Mesenteric fat pad (tissue), 1 donor: ENCODE results near the gene CDC27. TPM values are rescaled to one million over a fixed set of nuclear protein-coding genes. Genes with fewer than 3 reads are reported as not detected.
"Not testable (repeated sequence)": the region's sequence is repeated elsewhere in the genome, so short reads cannot be mapped to it uniquely, and the experiment has no call there.

ENCODE experiments used
- DNase-seq: peaks from one replicate; pipeline ENCODE4 v3.0.0-alpha.2; 2020; ENCODE audit warnings: low spot score
- total RNA-seq: library from RNA; stranded (reverse); fragmentation: NEBNext Ultra II Directional; extraction: Animal tissue kit (Norgen Biotek cat#: 25700); gene quantifications from one replicate; pipeline ENCODE4 v1.2.1, GENCODE V29; 2021
- donor health status: DM: yes; HTN: yes; CAD: no.

Gene CDC27
- total RNA-seq, 1 donor from 2014 or later, result 124 TPM

DNA sequence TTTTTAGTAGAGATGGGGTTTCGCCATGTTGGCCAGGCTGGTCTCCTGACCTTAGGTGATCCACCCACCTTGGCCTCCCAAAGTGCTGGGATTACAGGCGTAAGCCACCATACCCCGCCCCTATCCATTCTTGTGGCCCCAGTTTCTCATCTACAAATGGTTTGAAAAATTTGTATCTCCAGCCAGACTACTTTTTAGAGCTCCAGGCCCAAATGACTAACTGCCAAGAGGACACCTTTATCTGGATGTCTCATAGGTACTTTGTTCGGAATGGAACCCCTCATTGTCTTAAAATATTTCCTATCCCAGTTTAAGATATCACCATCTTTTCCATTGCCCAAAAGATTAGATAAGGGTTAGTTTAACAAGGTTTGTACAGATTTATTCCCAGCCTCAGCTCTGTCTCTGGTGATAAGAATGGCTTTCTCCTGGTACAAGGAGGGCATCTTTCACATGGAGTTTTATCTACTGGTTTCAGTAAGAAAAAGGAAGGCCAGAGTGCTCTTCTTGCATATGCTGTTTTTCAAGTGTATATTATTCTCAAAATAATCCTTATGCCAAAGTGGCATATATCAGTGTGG is 4.9 kb upstream of the CDC27 start:
- DNase-seq, result no peak

DNA sequence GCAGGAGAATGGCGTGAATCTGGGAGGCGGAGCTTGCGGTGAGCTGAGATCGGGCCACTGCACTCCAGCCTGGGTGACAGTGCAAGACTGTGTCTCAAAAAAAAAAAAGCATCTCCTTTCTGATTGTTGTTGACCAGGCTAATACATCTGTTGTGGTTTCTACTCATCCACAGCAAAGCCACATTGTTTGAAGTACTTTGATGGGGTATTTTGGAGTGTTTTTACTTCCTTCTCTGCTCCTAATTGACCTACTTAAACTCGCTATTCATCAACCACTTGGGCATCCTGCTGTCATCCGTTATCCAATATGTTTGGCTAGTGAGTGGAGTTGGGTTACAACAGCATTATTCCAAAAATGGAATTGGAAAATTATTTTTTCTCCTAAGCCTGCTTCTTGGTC is 3.5 kb upstream of the CDC27 start:
- DNase-seq, result no peak

- DNase-seq, result no peak
Measured at GRCh38 chr17:47190770-47191169, 1.7 kb upstream of the CDC27 start.

DNA sequence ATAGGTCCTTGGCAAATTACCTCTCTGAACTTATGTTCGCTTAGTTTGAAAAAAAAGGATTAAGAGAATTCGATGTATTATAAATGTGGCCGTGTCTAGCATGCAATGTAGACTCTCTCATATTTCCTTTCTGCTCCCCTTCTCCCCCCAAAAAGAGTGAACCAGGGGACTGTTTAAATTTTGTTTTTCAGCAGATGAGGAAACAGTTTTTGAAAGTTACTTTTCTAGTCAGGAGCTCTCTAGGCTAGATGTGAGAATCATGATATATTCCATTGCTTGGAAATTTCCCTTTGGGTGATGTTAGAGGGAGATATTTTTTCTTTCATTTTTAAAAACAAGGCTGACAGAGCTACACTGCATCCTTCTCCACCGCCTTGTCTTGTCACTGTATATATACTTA is 1.1 kb upstream of the CDC27 start:
- DNase-seq, result no peak

- no peak for DNase-seq
Measured at GRCh38 chr17:47189732-47190237, 690 bp upstream of the CDC27 start.

GRCh38 chr17:47188271-47188875 is 722 bp downstream of the CDC27 start:
- DNase-seq, result no peak

- DNase-seq, result no peak
Measured at GRCh38 chr17:47184681-47185080, 4.4 kb downstream of the CDC27 start.

DNA sequence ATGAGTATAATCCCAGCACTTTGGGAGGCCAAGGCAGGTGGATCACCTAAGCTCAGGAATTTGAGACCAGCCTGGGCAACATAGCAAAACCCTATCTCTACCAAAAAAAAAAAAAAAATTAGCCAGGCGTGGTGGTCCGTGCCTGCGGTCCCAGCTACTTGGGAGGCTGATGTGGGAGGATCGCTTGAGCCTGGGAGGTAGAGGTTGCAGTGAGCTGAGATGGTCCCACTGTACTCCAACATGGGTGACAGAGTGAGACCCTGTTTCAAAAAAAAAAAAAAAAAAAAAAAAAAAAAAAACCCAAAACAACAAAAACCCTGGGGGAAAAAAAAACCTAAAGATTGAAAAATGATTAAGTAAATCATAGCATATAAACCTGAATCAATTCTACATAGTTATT is 8.1 kb downstream of the CDC27 start:
- DNase-seq, result not testable (repeated sequence)

DNA sequence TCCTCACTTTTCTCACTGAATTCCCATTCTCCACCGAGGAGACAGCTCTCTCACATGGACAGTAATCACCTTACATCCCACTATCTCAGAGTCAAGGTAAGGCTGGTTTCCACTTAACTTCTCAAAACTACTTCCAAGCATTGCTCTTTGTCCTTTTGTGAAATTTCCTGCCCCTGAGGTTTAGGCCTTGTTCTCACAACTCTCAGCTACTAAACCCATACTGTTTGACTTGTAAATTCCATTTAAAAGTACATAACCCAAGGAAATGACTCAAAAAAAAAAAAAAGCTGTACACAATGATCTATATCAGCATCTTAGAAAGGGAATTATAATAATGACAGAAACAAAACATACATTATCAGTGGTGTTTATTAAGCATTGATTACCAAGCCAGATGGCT is 8.8 kb downstream of the CDC27 start:
- no peak for DNase-seq

GRCh38 chr17:47179141-47179540 is 10.0 kb downstream of the CDC27 start:
- no peak for DNase-seq

GRCh38 chr17:47177261-47177660 is 11.8 kb downstream of the CDC27 start:
- DNase-seq, result no peak

GRCh38 chr17:47176389-47176826 is 12.7 kb downstream of the CDC27 start:
- no peak for DNase-seq

GRCh38 chr17:47174823-47175222 is 14.3 kb downstream of the CDC27 start:
- DNase-seq, result not testable (repeated sequence)

DNA sequence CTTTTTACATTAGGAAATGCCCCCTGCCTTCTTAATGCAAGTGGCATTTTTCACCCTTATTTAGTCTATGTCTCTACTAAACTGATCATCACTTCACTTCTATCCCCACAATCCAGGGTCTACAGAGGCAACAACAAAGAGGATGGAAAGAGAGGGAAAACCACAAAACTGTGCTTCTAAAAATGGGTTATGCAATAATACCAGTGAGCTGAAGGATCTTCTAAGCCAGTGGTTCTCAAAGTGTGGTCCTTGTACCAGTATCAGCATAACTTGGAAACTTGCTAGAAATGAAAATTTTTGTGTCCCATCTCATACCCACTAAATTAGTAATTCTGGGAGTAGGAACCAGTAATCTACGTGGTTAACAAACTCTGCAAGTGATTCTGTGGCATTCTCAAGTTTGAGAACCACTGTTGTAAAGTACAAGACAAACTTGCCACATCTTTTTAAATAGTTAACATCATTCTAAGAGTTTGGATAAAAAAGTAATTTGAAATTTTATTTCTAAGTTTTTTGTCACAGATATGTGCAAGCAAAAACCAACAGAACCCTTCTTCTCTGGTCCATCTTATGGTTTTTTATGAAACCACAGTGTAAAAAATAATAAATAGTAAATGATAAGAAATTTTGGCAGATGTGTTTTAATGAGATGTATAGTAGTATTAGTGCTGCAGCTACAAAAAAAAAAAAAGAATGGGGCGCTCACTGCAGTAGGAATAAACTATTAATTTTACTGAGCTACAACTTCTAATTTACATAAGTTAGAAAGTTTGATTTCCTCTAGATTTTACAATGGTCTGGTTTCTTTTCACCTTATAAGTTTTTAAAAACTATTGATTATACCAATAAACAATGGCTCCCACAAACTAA is 16.2 kb downstream of the CDC27 start:
- no peak for DNase-seq

GRCh38 chr17:47170710-47171109 is 18.4 kb downstream of the CDC27 start:
- no peak for DNase-seq

DNA sequence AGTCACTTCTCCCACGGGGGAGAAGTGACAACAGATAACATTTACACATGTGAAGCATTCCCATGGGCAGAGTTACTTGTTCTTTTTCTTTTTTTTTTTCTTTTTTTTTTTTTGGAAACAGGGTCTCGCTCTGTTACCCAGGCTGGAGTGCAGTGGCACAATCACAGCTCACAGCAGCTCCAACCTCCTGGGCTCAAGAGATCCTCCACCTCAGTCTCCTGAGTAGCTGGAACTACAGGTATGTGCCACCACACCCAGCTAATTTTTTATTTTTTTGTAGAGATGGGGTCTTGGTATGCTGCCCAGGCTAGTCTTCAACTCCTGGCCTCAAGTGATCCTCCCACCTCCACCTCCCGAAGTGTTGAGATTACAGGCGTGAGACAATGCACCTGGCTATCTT is 20.2 kb downstream of the CDC27 start:
- DNase-seq, result not testable (repeated sequence)

DNA sequence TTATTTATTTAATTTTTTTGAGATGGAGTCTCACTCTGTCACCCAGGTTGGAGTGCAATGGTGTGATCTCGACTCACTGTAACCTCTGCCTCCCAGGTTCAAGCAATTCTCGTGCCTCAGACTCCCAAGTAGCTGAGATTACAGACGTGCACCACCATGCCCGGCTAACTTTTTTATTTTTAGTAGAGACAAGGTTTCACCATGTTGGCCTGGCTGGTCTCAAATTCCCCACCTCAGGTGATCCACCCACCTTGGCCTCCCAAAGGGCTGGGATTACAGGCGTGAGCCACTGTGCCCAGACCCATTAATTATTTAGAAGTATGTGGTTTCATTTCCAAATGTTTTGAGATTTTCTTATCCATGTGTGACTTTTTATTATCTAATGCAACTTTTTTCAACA is 22.2 kb downstream of the CDC27 start:
- not testable (repeated sequence) for DNase-seq

- no peak for DNase-seq
Measured at GRCh38 chr17:47165137-47165536, 24.0 kb downstream of the CDC27 start.

DNA sequence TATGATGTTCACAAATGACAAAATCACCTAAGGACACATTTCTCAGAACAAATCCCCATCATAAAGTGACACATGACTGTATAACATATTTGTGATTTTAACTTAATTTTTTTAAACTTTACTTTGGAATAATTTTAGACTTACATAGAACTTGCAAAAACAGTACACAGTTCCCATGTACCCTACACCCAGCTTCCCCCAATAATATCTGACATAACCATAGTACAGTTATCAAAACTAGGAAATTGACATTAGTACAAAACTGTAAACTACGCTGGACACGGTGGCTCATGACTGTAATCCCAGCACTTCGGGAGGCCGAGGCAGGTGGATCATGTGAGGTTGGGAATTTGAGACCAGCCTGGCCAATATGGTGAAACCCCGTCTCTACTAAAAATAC is 24.8 kb downstream of the CDC27 start:
- DNase-seq, result no peak

DNA sequence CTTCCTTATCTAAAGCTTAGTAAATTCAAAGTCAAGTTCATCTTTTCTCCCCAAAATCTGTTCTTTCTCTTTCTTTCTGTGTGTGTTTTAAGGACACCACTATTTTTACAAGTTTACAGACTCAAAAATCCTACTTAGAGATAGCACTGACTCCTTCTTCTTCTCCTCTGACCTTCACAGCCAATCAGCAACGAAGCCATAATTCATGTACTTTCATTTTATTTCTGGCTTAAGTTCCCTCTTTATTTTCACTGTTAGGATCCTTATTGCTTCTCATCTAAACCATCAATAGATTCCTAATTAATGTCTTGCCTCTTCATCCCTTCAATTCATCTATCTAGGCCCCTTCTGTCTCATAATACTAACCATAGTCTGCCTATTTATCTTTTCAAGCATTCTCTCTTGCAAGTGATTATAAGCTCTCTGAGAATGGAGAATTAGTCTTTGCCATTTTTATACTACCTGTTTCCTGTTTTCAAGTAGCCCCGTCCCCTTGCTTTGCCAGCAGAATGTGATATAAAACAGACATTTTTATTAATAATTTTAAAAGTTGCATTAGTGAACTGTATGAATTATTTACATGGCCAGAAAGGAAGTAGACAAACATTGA is 27.0 kb downstream of the CDC27 start:
- DNase-seq, result no peak

DNA sequence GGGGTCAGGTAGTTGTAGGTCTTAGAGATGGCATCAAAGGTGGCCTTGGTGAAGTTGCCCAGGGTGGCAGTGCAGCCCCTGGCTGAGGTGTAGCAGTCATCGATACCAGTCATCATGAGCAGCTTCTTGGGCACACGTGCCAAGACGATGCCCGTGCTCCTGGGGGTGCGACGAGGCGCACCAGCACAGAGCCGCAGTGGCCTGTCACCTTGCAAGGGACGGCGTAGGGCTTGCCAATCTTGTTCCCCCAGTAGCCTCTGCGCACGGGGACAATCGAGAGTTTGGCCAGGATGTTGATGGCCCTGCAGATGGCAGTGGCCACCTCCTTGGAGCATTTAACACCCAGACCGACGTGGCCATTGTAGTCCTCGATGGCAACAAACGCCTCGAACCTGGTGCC is 29.8 kb downstream of the CDC27 start:
- DNase-seq, result no peak

DNA sequence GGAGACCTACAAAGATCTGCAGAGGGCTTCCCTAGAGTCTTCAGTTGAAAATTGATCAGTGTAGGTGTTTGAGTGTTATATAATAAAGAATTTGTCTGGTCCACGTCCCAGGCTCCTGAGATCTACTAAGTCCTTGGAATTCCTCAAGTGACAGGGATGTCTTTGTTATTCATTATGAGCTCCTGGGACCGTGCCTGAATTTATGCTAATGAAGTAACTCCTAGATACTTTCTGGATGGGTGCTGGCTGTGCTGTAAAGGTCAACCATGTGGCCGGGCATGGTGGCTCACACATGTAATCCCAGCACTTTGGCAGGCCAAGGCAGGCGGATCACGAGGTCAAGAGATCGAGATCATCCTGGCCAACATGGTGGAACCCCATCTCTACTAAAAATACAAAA is 43.7 kb downstream of the CDC27 start:
- no peak for DNase-seq
